ENCODE data around the gene HGD.
A peak's percentile ranks its signal among the peaks of the same experiment; 100 is the strongest.
"Not testable (repeated sequence)": the region's sequence is repeated elsewhere in the genome, so short reads cannot be mapped to it uniquely, and the experiment has no call there.

HGD gene, protein sequence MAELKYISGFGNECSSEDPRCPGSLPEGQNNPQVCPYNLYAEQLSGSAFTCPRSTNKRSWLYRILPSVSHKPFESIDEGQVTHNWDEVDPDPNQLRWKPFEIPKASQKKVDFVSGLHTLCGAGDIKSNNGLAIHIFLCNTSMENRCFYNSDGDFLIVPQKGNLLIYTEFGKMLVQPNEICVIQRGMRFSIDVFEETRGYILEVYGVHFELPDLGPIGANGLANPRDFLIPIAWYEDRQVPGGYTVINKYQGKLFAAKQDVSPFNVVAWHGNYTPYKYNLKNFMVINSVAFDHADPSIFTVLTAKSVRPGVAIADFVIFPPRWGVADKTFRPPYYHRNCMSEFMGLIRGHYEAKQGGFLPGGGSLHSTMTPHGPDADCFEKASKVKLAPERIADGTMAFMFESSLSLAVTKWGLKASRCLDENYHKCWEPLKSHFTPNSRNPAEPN

DNA sequence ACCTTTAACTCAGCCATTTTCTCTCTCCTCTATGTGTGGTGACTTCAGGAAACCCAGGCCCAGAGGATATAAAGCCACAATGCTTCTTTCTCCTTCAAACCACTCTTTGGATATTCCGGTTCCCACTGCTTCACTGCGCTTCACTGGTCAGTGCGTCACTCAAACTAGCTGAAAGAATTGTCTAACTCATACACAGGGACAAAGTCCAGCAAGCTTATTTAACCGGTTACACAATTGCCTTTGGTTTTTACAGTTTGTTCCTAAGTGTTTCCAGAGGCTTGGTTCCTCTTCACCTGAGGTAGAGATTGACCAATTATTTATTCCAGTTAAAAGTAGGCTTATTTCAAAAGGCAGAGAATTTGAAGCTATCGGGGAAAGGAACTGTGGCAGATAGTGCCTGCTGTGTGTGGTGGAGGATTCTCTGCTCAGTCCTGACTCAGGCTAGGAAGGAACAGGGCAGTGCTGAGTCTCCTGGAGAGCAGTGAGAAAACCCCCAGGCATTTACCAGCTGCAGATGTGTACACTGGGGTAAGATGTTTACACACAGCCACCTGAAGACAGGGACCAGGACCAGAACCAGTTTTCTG, at the start of gene HGD:
HGD (minus strand) TSS at position 145 of the 587 bp plus-strand sequence; CDS start at position 17, 128 bp downstream.
- DNase-seq (ENCODE audit: low read depth in 2 of 2) = no peak

GRCh38 chr3:120730576-120731542, 48.8 kb upstream of the HGD start:
- no peak for DNase-seq (ENCODE audit: low read depth in 2 of 2)

DNA sequence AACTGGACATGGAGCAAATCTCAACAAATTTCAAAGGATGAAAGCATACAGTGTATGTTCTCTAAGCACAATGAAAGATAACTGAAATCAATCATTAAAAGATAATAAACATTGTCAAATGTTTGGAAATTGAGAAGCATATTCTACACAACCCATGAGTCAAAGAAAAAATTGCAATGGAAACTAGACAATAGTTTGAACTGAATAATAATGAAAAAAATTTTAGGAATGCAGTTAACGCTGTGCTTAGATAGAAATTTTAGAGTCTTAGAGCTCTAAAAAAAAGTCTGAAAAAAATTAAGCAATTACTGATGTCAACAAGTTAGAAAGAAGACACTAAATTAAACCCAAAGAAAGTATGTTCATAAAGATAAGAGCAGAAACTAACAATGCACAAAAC, 44.8 kb upstream of the HGD start:
- DNase-seq (ENCODE audit: low read depth in 2 of 2) = no peak

GRCh38 chr3:120719167-120719834, 37.3 kb upstream of the HGD start:
- not testable (repeated sequence) for DNase-seq (ENCODE audit: low read depth in 2 of 2)

- DNase-seq (ENCODE audit: low read depth in 2 of 2) = no peak
Observed at GRCh38 chr3:120713262-120713661, 31.2 kb upstream of the HGD start.

GRCh38 chr3:120710369-120710768, 28.3 kb upstream of the HGD start:
- DNase-seq (ENCODE audit: low read depth in 2 of 2) = no peak

GRCh38 chr3:120708408-120708807, 26.4 kb upstream of the HGD start:
- DNase-seq (ENCODE audit: low read depth in 2 of 2) = no peak

- no peak for DNase-seq (ENCODE audit: low read depth in 2 of 2)
Observed at GRCh38 chr3:120706950-120707349, 24.9 kb upstream of the HGD start.

DNA sequence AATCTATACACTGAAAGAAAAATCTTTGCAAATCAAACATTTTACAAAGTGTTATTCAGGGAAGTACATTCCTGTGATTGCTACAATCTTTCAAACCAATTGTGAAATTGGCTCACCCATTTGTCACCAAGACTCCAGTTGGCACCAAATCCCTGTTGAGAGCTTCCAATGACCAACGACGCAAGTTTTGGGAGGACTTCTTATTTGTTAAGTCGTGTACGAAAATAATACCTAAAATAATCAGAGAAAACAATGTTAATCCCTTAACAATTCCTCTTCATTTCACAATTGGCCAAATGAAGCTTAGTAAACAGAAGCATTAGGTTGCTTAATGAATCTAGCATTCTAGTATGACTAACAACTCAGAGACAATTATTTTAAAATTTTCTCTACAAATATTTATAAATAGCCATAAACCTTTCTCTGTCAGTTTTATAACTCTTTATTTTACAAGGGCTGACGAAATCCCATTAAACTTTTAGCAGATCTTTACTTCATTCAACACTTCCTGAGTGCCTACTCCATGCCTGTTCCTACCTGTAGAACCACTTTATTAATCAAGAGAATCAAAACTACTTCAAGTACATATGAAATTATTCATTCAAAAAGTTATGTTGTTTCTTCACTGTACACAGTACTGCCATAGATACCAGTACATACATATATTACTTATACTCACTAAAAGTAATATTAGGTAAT, 24.0 kb upstream of the HGD start:
- DNase-seq (ENCODE audit: low read depth in 2 of 2) = no peak

- DNase-seq (ENCODE audit: low read depth in 2 of 2) = no peak
Observed at GRCh38 chr3:120699333-120699732, 17.3 kb upstream of the HGD start.

DNA sequence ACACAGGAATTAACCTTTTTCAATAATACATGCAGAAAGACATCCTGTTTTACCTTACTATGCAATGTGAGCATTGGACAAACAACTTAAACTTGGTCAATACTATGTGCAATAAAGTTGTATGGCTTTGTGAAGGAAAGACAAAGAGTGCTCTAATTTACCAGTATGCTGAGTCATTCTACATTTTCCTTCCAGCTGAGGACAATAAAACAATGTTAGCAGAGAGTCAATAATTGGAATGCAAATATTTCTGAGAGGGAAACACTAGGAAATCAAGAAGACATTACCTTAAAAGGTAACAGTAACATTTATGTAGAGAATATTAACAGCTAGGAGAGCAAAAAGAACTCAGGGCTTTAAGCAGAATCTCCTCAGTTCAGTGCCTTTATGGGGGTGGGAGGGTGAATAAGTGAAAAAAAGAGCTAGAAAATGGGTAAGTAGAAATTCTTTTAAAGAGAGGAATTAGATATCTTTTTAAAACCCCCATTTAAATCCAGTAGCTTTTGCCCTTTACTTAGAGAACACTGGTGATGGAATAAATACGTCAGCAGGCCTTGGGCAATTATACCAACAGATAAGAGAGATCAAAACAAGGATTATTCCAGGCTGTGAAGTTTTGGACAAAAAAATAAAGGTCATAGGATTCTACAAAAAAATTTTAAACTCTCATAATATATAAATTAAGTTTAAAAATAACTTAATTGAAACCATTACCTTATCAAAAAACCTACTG, 11.6 kb upstream of the HGD start:
- DNase-seq (ENCODE audit: low read depth in 2 of 2) = peak; percentile 52 to 54

DNA sequence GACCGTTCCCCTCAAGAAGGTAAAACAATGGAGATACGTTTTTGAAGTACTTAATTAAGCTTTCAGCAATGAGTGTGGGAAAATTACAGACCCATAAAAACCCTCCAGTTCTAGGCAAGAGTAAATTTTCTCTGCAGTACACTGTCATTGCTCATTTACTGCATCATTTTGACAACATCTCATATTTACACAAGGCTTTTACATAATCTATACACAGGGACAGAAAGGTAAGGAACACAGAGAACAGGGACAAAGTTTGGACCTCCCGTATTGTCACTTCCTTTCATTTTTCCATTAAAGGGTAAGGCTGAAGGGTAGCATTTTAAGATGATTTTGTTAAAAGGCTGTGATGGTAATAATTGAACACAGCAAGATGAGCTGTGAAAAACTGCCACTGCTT, 7.4 kb upstream of the HGD start:
- DNase-seq (ENCODE audit: low read depth in 2 of 2) = no peak

GRCh38 chr3:120688121-120688520, 6.1 kb upstream of the HGD start:
- DNase-seq (ENCODE audit: low read depth in 2 of 2) = peak; percentile 59 to 60

DNA sequence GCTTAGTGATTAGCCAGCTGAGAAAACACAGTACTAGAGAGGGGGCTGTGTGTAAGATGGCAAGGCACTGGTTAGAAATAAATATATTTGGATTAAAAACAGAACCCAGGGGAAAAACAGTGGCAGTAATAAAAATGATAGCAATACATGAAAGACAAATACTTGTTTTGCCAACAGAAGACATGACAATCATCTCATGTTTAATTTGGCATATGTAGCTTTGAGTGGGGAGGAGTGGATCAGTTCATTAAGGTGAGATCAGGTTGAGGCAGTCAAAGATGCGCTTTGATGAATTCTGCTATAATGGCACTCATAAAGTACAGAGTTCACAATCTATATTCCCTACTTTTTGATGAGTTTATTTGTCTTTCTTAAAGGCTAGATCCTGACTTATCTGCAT, 3.4 kb upstream of the HGD start:
- no peak for DNase-seq (ENCODE audit: low read depth in 2 of 2)

- no peak for DNase-seq (ENCODE audit: low read depth in 2 of 2)
Observed at GRCh38 chr3:120684896-120685295, 2.9 kb upstream of the HGD start.

GRCh38 chr3:120683671-120684301, 1.7 kb upstream of the HGD start:
- no peak for DNase-seq (ENCODE audit: low read depth in 2 of 2)

- no peak for DNase-seq (ENCODE audit: low read depth in 2 of 2)
Observed at GRCh38 chr3:120683213-120683612, 1.2 kb upstream of the HGD start.

- DNase-seq (ENCODE audit: low read depth in 2 of 2) = no peak
Observed at GRCh38 chr3:120681506-120682038, 467 bp downstream of the HGD start.

- DNase-seq (ENCODE audit: low read depth in 2 of 2) = no peak
Observed at GRCh38 chr3:120681018-120681417, 1.0 kb downstream of the HGD start.

Data from fibroblast of skin of left biceps (primary cell).